ENCODE data around the gene TPGS2. TPM values are rescaled to one million over a fixed set of nuclear protein-coding genes. Genes with fewer than 3 reads are reported as not detected.
"Not testable (repeated sequence)": the region's sequence is repeated elsewhere in the genome, so short reads cannot be mapped to it uniquely, and the experiment has no call there.

TPGS2 gene
- total RNA-seq, 4 donors from 2014 or later, result 53.7 to 130 (median 95.6) TPM

GRCh38 chr18:36817039-36817438, 11.8 kb downstream of the TPGS2 start:
- no peak for DNase-seq

GRCh38 chr18:36816096-36816495, 12.7 kb downstream of the TPGS2 start:
- intact Hi-C loops (cut with DNase I; ENCODE audit: low total_unique reads); in situ Hi-C loops (cut with MboI; ENCODE audit: low pct_ligation_motif_present in 1 of 4, low pct_unique_long_range_greater_than_20kb in 1 of 4, low sequenced_read_pairs in 3 of 4); H3K9me3 ChIP-seq; H3K4me1 ChIP-seq; H3K4me3 ChIP-seq; DNase-seq; H3K27ac ChIP-seq; H3K27me3 ChIP-seq: not testable (repeated sequence)
- peaks cover 0 to 13% (median 0%) of the 10 kb centered on the region in 4 donors for H3K36me3 ChIP-seq

More at GRCh38 chr18:36817039-36817438, 11.8 kb downstream of the TPGS2 start:
- H3K27me3 ChIP-seq, result no peaks in the 10 kb centered on the region
- no peak overlapping the region for H3K27ac ChIP-seq
- in situ Hi-C loops (cut with MboI; ENCODE audit: low pct_ligation_motif_present in 1 of 4, low pct_unique_long_range_greater_than_20kb in 1 of 4, low sequenced_read_pairs in 3 of 4) (no loop called here), intact Hi-C loops (cut with DNase I; ENCODE audit: low total_unique reads) (no loop called here)
- H3K9me3 ChIP-seq, result no peaks in the 10 kb centered on the region
- no peak overlapping the region for H3K4me3 ChIP-seq
- WGBS, 2 donors (ENCODE audit: low coverage in 1 of 2), result 100% methylated on average over 1 of the region's 1 CpG; no CpG with 5 or more reads in 1 of the 2 donors
- peaks cover 0 to 13% (median 0%) of the 10 kb centered on the region in 4 donors for H3K36me3 ChIP-seq
- TF ChIP-seq POLR2A (IDR thresholded peaks at IDR 0.05) (no peak), POLR2AphosphoS5 (IDR thresholded peaks at IDR 0.05) (no peak), CTCF (IDR thresholded peaks at IDR 0.05) (no peak), EP300 (IDR thresholded peaks at IDR 0.05; ENCODE audit: low read depth) (no peak)
- no peaks in the 10 kb centered on the region for H3K4me1 ChIP-seq

- in situ Hi-C loops (cut with MboI; ENCODE audit: low pct_ligation_motif_present in 1 of 4, low pct_unique_long_range_greater_than_20kb in 1 of 4, low sequenced_read_pairs in 3 of 4) (no loop called here), intact Hi-C loops (cut with DNase I; ENCODE audit: low total_unique reads) (no loop called here)
- no peak overlapping the region for H3K4me3 ChIP-seq
- no peaks in the 10 kb centered on the region for H3K27me3 ChIP-seq
- H3K9me3 ChIP-seq, result no peaks in the 10 kb centered on the region
- no peak overlapping the region for H3K27ac ChIP-seq
- DNase-seq, result no peak
- peaks cover 0 to 13% (median 0%) of the 10 kb centered on the region in 4 donors for H3K36me3 ChIP-seq
- 0 to 100% methylated on average over 1 of the region's 1 CpG for WGBS, 2 donors (ENCODE audit: low coverage in 1 of 2)
- TF ChIP-seq CTCF (IDR thresholded peaks at IDR 0.05) (no peak), POLR2A (IDR thresholded peaks at IDR 0.05) (no peak), EP300 (IDR thresholded peaks at IDR 0.05; ENCODE audit: low read depth) (no peak), POLR2AphosphoS5 (IDR thresholded peaks at IDR 0.05) (no peak)
- no peaks in the 10 kb centered on the region for H3K4me1 ChIP-seq
Measured at GRCh38 chr18:36814994-36815393, 13.8 kb downstream of the TPGS2 start.

GRCh38 chr18:36813824-36814223, 15.0 kb downstream of the TPGS2 start:
- no peak for DNase-seq
- in situ Hi-C loops (cut with MboI; ENCODE audit: low pct_ligation_motif_present in 1 of 4, low pct_unique_long_range_greater_than_20kb in 1 of 4, low sequenced_read_pairs in 3 of 4), result no loop called here
- Histone ChIP-seq H3K36me3 (peaks cover 0 to 13% (median 0%) of the 10 kb centered on the region in 4 donors), H3K27me3 (no peaks in the 10 kb centered on the region), H3K4me1 (peaks cover 0 to 4% (median 0%) of the 10 kb centered on the region in 4 donors), H3K27ac (no peak overlapping the region), H3K4me3 (no peak overlapping the region), H3K9me3 (no peaks in the 10 kb centered on the region)
- TF ChIP-seq EP300 (IDR thresholded peaks at IDR 0.05; ENCODE audit: low read depth), result no peak
- no peak for TF ChIP-seq POLR2AphosphoS5 (IDR thresholded peaks at IDR 0.05)
- no peak for TF ChIP-seq CTCF (IDR thresholded peaks at IDR 0.05)
- TF ChIP-seq POLR2A (IDR thresholded peaks at IDR 0.05), result no peak
- 89 to 91% methylated on average over 3 of the region's 3 CpGs for WGBS, 2 donors (ENCODE audit: low coverage in 1 of 2)
- intact Hi-C loops (cut with DNase I; ENCODE audit: low total_unique reads), result no loop called here

GRCh38 chr18:36813101-36813775, 15.6 kb downstream of the TPGS2 start:
- 69 to 73% methylated on average over 4 of the region's 4 CpGs for WGBS, 2 donors (ENCODE audit: low coverage in 1 of 2)

More at GRCh38 chr18:36813101-36813775, 15.6 kb downstream of the TPGS2 start:
- Histone ChIP-seq H3K27ac (no peak overlapping the region), H3K27me3 (no peaks in the 10 kb centered on the region), H3K4me1 (peaks cover 0 to 4% (median 0%) of the 10 kb centered on the region in 4 donors), H3K4me3 (no peak overlapping the region), H3K36me3 (peaks cover 0 to 7% (median 0%) of the 10 kb centered on the region in 4 donors), H3K9me3 (no peaks in the 10 kb centered on the region)
- TF ChIP-seq CTCF (IDR thresholded peaks at IDR 0.05), result no peak
- TF ChIP-seq POLR2A (IDR thresholded peaks at IDR 0.05), result no peak
- no peak for TF ChIP-seq EP300 (IDR thresholded peaks at IDR 0.05; ENCODE audit: low read depth)
- TF ChIP-seq POLR2AphosphoS5 (IDR thresholded peaks at IDR 0.05), result no peak
- no peak for DNase-seq
- in situ Hi-C loops (cut with MboI; ENCODE audit: low pct_ligation_motif_present in 1 of 4, low pct_unique_long_range_greater_than_20kb in 1 of 4, low sequenced_read_pairs in 3 of 4), result no loop called here
- intact Hi-C loops (cut with DNase I; ENCODE audit: low total_unique reads), result no loop called here
